HG02759 (cell line): ENCODE results near the gene GSAP.

Experiments
- ATAC-seq: cut with Tn5 transposase; IDR thresholded peaks from one replicate; pipeline ENCODE4 v1.9.1; 2021; ENCODE audit warnings: mild to moderate bottlenecking, moderate library complexity; ENCODE audit not compliant: unreplicated experiment

Gene GSAP

GRCh38 chr7:77415823-77416620, at the start of gene GSAP:
GSAP (minus strand) TSS chr7:77416349; CDS start chr7:77416321, 28 bp downstream.
- ATAC-seq, result peak; percentile 68

- no peak for ATAC-seq
These were observed 49.1 kb upstream of the GSAP start for GRCh38 chr7:77465256-77465655.

GRCh38 chr7:77464589-77464988, 48.4 kb upstream of the GSAP start:
- peak; percentile 60 for ATAC-seq

- ATAC-seq, result peak; percentile 68
These were observed 47.5 kb upstream of the GSAP start for GRCh38 chr7:77463632-77464031.

- no peak for ATAC-seq
These were observed 45.7 kb upstream of the GSAP start for GRCh38 chr7:77461842-77462241.

- no peak for ATAC-seq
These were observed 45.1 kb upstream of the GSAP start for GRCh38 chr7:77461246-77461645.

- no peak for ATAC-seq
These were observed 43.9 kb upstream of the GSAP start for GRCh38 chr7:77460057-77460486.

- ATAC-seq, result no peak
These were observed 43.2 kb upstream of the GSAP start for GRCh38 chr7:77459311-77459726.

GRCh38 chr7:77458786-77459185, 42.6 kb upstream of the GSAP start:
- ATAC-seq, result no peak

- no peak for ATAC-seq
These were observed 41.6 kb upstream of the GSAP start for GRCh38 chr7:77457779-77458178.

GRCh38 chr7:77456696-77457095, 40.5 kb upstream of the GSAP start:
- no peak for ATAC-seq

- ATAC-seq, result no peak
These were observed 39.2 kb upstream of the GSAP start for GRCh38 chr7:77455321-77455720.

- ATAC-seq, result no peak
These were observed 38.7 kb upstream of the GSAP start for GRCh38 chr7:77454802-77455201.

- ATAC-seq, result no peak
These were observed 37.4 kb upstream of the GSAP start for GRCh38 chr7:77453531-77453930.

GRCh38 chr7:77451950-77452349, 35.8 kb upstream of the GSAP start:
- peak; percentile 67 for ATAC-seq

- no peak for ATAC-seq
These were observed 34.5 kb upstream of the GSAP start for GRCh38 chr7:77450613-77451012.

- ATAC-seq, result no peak
These were observed 33.9 kb upstream of the GSAP start for GRCh38 chr7:77450054-77450453.

- no peak for ATAC-seq
These were observed 31.5 kb upstream of the GSAP start for GRCh38 chr7:77447616-77448015.

- ATAC-seq, result no peak
These were observed 28.0 kb upstream of the GSAP start for GRCh38 chr7:77444123-77444522.

- no peak for ATAC-seq
These were observed 26.9 kb upstream of the GSAP start for GRCh38 chr7:77443042-77443441.

GRCh38 chr7:77442636-77443035, 26.5 kb upstream of the GSAP start:
- no peak for ATAC-seq

- no peak for ATAC-seq
These were observed 24.9 kb upstream of the GSAP start for GRCh38 chr7:77441046-77441445.

- no peak for ATAC-seq
These were observed 23.4 kb upstream of the GSAP start for GRCh38 chr7:77439572-77439971.
